GM23248 (cell line): Measurements from ENCODE around the gene NRN1L.

Source experiments
- EZH2 ChIP-seq: fragments of 200-600 bp; sonication (generic); IDR thresholded peaks from 2 replicates; pipeline ENCODE4 v1.6.1; 2018; ENCODE audit warnings: antibody characterized with exemption, mild to moderate bottlenecking; ENCODE audit not compliant: insufficient read depth, poor library complexity, severe bottlenecking
- EZH2phosphoT487 ChIP-seq: fragments of 200-600 bp; sonication (generic); IDR thresholded peaks from 2 replicates; pipeline ENCODE4 v1.6.1; 2018; ENCODE audit warnings: antibody characterized with exemption, moderate library complexity, mild to moderate bottlenecking, low read depth; ENCODE audit not compliant: insufficient read depth

DNA sequence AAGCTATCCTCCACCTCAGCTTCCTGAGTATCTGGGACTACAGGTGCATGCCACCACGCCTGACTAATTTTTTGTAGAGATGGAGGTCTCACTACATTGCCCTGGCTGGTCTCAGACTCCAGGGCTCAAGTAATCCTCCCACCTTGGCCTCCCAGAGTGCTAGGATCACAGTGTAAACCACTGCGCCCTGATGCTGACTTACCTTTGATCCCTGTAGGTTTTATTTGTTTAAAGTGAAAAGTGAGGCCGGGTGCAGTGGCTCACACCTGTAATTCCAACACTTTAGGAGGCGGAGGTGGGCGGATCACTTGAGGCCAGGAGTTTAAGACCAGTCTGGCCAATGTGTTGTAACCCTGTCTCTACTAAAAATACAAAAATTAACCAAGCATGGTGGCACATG, 17.0 kb downstream of the NRN1L start:
- TF ChIP-seq EZH2phosphoT487 (no peak), EZH2 (no peak)
